HEK293 (cell line): ENCODE data around the gene NGF.
A peak's percentile ranks its signal among the peaks of the same experiment; 100 is the strongest.

Experiments used
- CTCF ChIA-PET: fragments of 350-600 bp; formaldehyde crosslinking; extraction: SDS; loops from one replicate; lab custom pipeline; 2021; ENCODE audit warnings: antibody characterized with exemption; lab: Yijun Ruan, JAX
- POLR2A ChIA-PET: fragments of 300-600 bp; formaldehyde crosslinking; extraction: SDS; loops from one replicate; lab custom pipeline; 2020; ENCODE audit warnings: antibody characterized with exemption, inconsistent platforms; lab: Yijun Ruan, JAX
- H3K27ac ChIP-seq: fragments of 200-500 bp; sonication (Bioruptor generic); 2 replicates; pipeline ENCODE4 v1.5.1; 2014; ENCODE audit warnings: low read depth, low read length, control low read depth, inconsistent platforms; ENCODE audit errors: extremely low read depth
- H3K36me3 ChIP-seq, 2 experiments: fragments of 200-500 bp in 1 of 2; sonication (Bioruptor generic) in 1 of 2; 1 replicate in 1 of 2; 2 replicates in 1 of 2; pipeline ENCODE4 v1.5.1; 2014 to 2017; ENCODE audit warnings: inconsistent platforms in 2 of 2, low read length in 2 of 2; ENCODE audit not compliant: control insufficient read depth in 2 of 2, insufficient read depth in 1 of 2
- H3K4me1 ChIP-seq: fragments of 200-500 bp; sonication (Bioruptor generic); 2 replicates; pipeline ENCODE4 v1.5.1; 2014; ENCODE audit warnings: mild to moderate bottlenecking, low read length, inconsistent platforms; ENCODE audit not compliant: control insufficient read depth, insufficient read depth
- H3K4me3 ChIP-seq: 2 replicates; pipeline ENCODE4 v1.5.1; 2011; ENCODE audit warnings: low read depth, mild to moderate bottlenecking, control low read depth, low read length, moderate library complexity
- H3K9me3 ChIP-seq: fragments of 200-500 bp; sonication (Bioruptor generic); 2 replicates; pipeline ENCODE4 v1.5.1; 2014; ENCODE audit warnings: low read depth, low read length, inconsistent platforms; ENCODE audit not compliant: control insufficient read depth, insufficient read depth
- BCL11B ChIP-seq: fragments of 450-650 bp; formaldehyde crosslinking; IDR thresholded peaks from 2 replicates; pipeline ENCODE4 v1.5.1; 2016; ENCODE audit warnings: low read depth, missing biosample characterization, missing genetic modification characterization
- EGR2 ChIP-seq: fragments of 450-650 bp; formaldehyde crosslinking; IDR thresholded peaks from 2 replicates; pipeline ENCODE4 v1.5.1; 2016; ENCODE audit warnings: low read depth, missing biosample characterization, missing genetic modification characterization
- GLIS1 ChIP-seq: fragments of 450-650 bp; formaldehyde crosslinking; IDR thresholded peaks from 2 replicates; pipeline ENCODE4 v1.5.1; 2016; ENCODE audit warnings: missing biosample characterization, missing genetic modification characterization
- SETDB1 ChIP-seq: IDR thresholded peaks from one replicate; pipeline ENCODE4 v1.6.1; 2017; ENCODE audit warnings: mild to moderate bottlenecking, low read length, moderate library complexity, mixed read lengths; ENCODE audit not compliant: insufficient read length
- TRIM28 ChIP-seq: IDR thresholded peaks from 2 replicates; pipeline ENCODE4 v1.6.1; 2011; ENCODE audit warnings: low read length, control low read depth, borderline replicate concordance
- ZBTB1 ChIP-seq: fragments of 450-650 bp; formaldehyde crosslinking; IDR thresholded peaks from 2 replicates; pipeline ENCODE4 v1.5.1; 2016; ENCODE audit warnings: missing biosample characterization, missing genetic modification characterization
- ZFHX2 ChIP-seq: fragments of 450-650 bp; formaldehyde crosslinking; conservative IDR thresholded peaks from 2 replicates; pipeline ENCODE4 v1.5.1; 2016; ENCODE audit warnings: missing biosample characterization, missing genetic modification characterization
- ZFP3 ChIP-seq: fragments of 450-650 bp; formaldehyde crosslinking; IDR thresholded peaks from 2 replicates; pipeline ENCODE4 v1.5.1; 2016; ENCODE audit warnings: low read depth, missing biosample characterization, missing genetic modification characterization
- ZNF10 ChIP-seq: fragments of 450-650 bp; formaldehyde crosslinking; IDR thresholded peaks from 2 replicates; pipeline ENCODE4 v1.5.1; 2017; ENCODE audit warnings: missing biosample characterization, missing genetic modification characterization
- ZNF121 ChIP-seq: fragments of 450-650 bp; formaldehyde crosslinking; IDR thresholded peaks from 2 replicates; pipeline ENCODE4 v1.5.1; 2016; ENCODE audit warnings: missing biosample characterization, missing genetic modification characterization
- ZNF146 ChIP-seq: fragments of 450-650 bp; formaldehyde crosslinking; IDR thresholded peaks from 2 replicates; pipeline ENCODE4 v1.5.1; 2016; ENCODE audit warnings: missing biosample characterization, missing genetic modification characterization
- ZNF157 ChIP-seq: fragments of 450-650 bp; formaldehyde crosslinking; IDR thresholded peaks from 2 replicates; pipeline ENCODE4 v1.5.1; 2016; ENCODE audit warnings: missing biosample characterization, missing genetic modification characterization
- ZNF202 ChIP-seq: fragments of 450-650 bp; formaldehyde crosslinking; IDR thresholded peaks from 2 replicates; pipeline ENCODE4 v1.5.1; 2016; ENCODE audit warnings: missing biosample characterization, missing genetic modification characterization, borderline replicate concordance
- ZNF214 ChIP-seq: fragments of 450-650 bp; formaldehyde crosslinking; IDR thresholded peaks from 2 replicates; pipeline ENCODE4 v1.5.1; 2017; ENCODE audit warnings: missing biosample characterization, mild to moderate bottlenecking, missing genetic modification characterization, borderline replicate concordance
- ZNF274 ChIP-seq, 2 experiments: fragments of 200-500 bp in 1 of 2; fragments of 450-650 bp in 1 of 2; sonication (Bioruptor generic) in 1 of 2; formaldehyde crosslinking in 1 of 2; IDR thresholded peaks; 2 replicates each; pipeline versions ENCODE4 v1.5.1 to v1.6.1; 2014 to 2016; ENCODE audit warnings: borderline replicate concordance in 1 of 2, inconsistent platforms in 1 of 2, low read length in 1 of 2, missing biosample characterization in 1 of 2, missing genetic modification characterization in 1 of 2
- ZNF324 ChIP-seq: fragments of 450-650 bp; formaldehyde crosslinking; IDR thresholded peaks from 2 replicates; pipeline ENCODE4 v1.5.1; 2016; ENCODE audit warnings: missing biosample characterization, missing genetic modification characterization
- ZNF433 ChIP-seq: fragments of 450-650 bp; formaldehyde crosslinking; IDR thresholded peaks from 2 replicates; pipeline ENCODE4 v1.5.1; 2016; ENCODE audit warnings: missing biosample characterization, missing genetic modification characterization, low read depth
- ZNF449 ChIP-seq: fragments of 450-650 bp; formaldehyde crosslinking; IDR thresholded peaks from 2 replicates; pipeline ENCODE4 v1.5.1; 2017; ENCODE audit warnings: missing biosample characterization, mild to moderate bottlenecking, missing genetic modification characterization, moderate library complexity
- ZNF548 ChIP-seq: fragments of 450-650 bp; formaldehyde crosslinking; IDR thresholded peaks from 2 replicates; pipeline ENCODE4 v1.5.1; 2016; ENCODE audit warnings: missing biosample characterization, missing genetic modification characterization
- ZNF658 ChIP-seq: fragments of 450-650 bp; formaldehyde crosslinking; IDR thresholded peaks from 2 replicates; pipeline ENCODE4; 2016; ENCODE audit warnings: missing biosample characterization, missing genetic modification characterization
- ZNF747 ChIP-seq: fragments of 450-650 bp; formaldehyde crosslinking; IDR thresholded peaks from 2 replicates; pipeline ENCODE4 v1.5.1; 2016; ENCODE audit warnings: missing biosample characterization, missing genetic modification characterization
- TF ChIP-seq, protein P1 (sequence below): fragments of 450-650 bp; formaldehyde crosslinking; IDR thresholded peaks from 2 replicates; pipeline ENCODE4 v1.5.1; 2016; ENCODE audit warnings: missing biosample characterization, missing genetic modification characterization
- TF ChIP-seq, protein P2 (sequence below): fragments of 450-650 bp; formaldehyde crosslinking; IDR thresholded peaks from 2 replicates; pipeline ENCODE4 v1.5.1; 2017; ENCODE audit warnings: missing biosample characterization, missing genetic modification characterization
- TF ChIP-seq, protein P3 (sequence below): fragments of 450-650 bp; formaldehyde crosslinking; IDR thresholded peaks from 2 replicates; pipeline ENCODE4 v1.5.1; 2017; ENCODE audit warnings: missing biosample characterization, missing genetic modification characterization

The NGF gene

DNA sequence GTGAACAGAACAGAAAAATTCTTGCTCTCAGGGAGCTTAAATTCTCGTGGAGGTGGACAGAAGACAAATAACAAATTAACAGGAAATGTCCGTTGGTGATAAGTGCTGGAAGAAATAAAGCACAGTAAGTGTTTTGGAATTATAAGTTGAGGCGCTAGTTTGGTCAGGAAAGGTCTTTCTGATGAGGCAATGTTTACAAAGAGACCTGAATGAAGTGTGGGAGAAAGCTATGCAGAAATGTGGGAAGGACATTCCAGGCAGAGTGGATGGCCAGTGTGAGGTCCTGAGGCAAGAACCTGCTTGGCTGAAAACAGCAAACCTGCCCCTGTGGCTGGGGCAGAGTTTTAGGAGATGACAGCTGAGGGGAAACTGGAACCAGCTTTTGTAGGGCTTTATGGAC lies 23.3 kb downstream of the NGF start:
- H3K36me3 ChIP-seq = no peaks in the 10 kb centered on the region
- no peaks in the 10 kb centered on the region for H3K9me3 ChIP-seq
- ChIA-PET CTCF (interaction anchor here (0.5 to 1.3 kb wide), 6 partner anchors 11 to 153 kb away, joined by 3 to 4 read pairs (median 3); no protein-coding TSS in a partner anchor), POLR2A (interaction anchor here (0.6 to 1.6 kb wide), 2 partner anchors 23 to 1053 kb away, joined by 3 to 4 read pairs; partner anchors contain the start of gene NGF)
- no peak overlapping the region for H3K27ac ChIP-seq
- H3K4me1 ChIP-seq = peaks cover 12% of the 10 kb centered on the region; the same call in 1 of the 2 replicates
- no peak overlapping the region for H3K4me3 ChIP-seq
- TF ChIP-seq, protein P1, sequence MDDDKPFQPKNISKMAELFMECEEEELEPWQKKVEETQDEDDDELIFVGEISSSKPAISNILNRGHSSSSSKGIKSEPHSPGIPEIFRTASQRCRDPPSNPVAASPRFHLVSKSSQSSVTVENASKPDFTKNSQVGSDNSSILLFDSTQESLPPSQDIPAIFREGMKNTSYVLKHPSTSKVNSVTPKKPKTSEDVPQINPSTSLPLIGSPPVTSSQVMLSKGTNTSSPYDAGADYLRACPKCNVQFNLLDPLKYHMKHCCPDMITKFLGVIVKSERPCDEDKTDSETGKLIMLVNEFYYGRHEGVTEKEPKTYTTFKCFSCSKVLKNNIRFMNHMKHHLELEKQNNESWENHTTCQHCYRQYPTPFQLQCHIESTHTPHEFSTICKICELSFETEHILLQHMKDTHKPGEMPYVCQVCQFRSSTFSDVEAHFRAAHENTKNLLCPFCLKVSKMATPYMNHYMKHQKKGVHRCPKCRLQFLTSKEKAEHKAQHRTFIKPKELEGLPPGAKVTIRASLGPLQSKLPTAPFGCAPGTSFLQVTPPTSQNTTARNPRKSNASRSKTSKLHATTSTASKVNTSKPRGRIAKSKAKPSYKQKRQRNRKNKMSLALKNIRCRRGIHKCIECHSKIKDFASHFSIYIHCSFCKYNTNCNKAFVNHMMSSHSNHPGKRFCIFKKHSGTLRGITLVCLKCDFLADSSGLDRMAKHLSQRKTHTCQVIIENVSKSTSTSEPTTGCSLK (tag by site-specific recombination) = no peak
- TF ChIP-seq EGR2 (tag by site-specific recombination) (peak; percentile 64), ZFHX2 (tag by site-specific recombination) (peak; percentile 56), BCL11B (tag by site-specific recombination) (no peak), ZNF449 (tag by site-specific recombination) (no peak)
- TF ChIP-seq, protein P2, sequence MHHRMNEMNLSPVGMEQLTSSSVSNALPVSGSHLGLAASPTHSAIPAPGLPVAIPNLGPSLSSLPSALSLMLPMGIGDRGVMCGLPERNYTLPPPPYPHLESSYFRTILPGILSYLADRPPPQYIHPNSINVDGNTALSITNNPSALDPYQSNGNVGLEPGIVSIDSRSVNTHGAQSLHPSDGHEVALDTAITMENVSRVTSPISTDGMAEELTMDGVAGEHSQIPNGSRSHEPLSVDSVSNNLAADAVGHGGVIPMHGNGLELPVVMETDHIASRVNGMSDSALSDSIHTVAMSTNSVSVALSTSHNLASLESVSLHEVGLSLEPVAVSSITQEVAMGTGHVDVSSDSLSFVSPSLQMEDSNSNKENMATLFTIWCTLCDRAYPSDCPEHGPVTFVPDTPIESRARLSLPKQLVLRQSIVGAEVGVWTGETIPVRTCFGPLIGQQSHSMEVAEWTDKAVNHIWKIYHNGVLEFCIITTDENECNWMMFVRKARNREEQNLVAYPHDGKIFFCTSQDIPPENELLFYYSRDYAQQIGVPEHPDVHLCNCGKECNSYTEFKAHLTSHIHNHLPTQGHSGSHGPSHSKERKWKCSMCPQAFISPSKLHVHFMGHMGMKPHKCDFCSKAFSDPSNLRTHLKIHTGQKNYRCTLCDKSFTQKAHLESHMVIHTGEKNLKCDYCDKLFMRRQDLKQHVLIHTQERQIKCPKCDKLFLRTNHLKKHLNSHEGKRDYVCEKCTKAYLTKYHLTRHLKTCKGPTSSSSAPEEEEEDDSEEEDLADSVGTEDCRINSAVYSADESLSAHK (tag by site-specific recombination) = no peak

GRCh38 chr1:115314092-115314491 lies 24.0 kb downstream of the NGF start:
- CTCF ChIA-PET = interaction anchor here (0.6 to 1.2 kb wide), 3 partner anchors 12 to 828 kb away, joined by 3 to 4 read pairs (median 3); no protein-coding TSS in a partner anchor

DNA sequence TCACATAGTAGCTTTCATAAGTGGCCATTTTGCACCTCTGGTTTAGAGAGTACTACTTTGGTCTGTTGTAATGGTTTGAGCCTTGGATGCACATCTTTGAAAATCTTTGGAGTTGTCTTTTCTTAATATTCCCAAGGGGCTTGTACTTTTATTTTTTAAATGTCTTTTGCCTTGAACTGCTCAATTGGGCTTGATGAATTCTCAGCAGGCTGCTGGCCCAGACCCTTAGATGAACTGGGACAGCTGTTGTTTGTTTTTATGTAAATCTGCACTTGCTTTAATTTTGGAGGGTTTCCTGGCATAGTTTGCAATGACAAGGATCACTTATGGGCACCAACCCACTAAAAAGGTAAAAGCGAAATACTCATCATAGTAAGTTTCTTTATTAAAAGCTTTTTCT lies 24.9 kb downstream of the NGF start:
- ChIA-PET CTCF (interaction anchor here (0.6 to 1.2 kb wide), 3 partner anchors 11 to 38 kb away, joined by 3 to 4 read pairs (median 3); no protein-coding TSS in a partner anchor), POLR2A (interaction anchor here (0.6 kb wide), 1 partner anchor 20 kb away, joined by 6 read pairs; no protein-coding TSS in a partner anchor)
- Histone ChIP-seq H3K4me3 (no peak overlapping the region), H3K9me3 (no peaks in the 10 kb centered on the region), H3K4me1 (peaks cover 12% of the 10 kb centered on the region; the same call in 1 of the 2 replicates), H3K36me3 (no peaks in the 10 kb centered on the region), H3K27ac (no peak overlapping the region)
- TF ChIP-seq SETDB1 (no peak), BCL11B (tag by site-specific recombination) (no peak), ZNF433 (no peak), ZNF658 (tag by site-specific recombination) (no peak), ZNF121 (no peak), ZNF157 (tag by site-specific recombination) (no peak), ZNF548 (tag by site-specific recombination) (no peak), ZFP3 (tag by site-specific recombination) (no peak), ZNF202 (tag by site-specific recombination) (no peak), ZNF146 (tag by site-specific recombination) (no peak), TRIM28 (no peak), ZNF214 (tag by site-specific recombination) (no peak), ZNF324 (tag by site-specific recombination) (no peak), ZNF747 (tag by site-specific recombination) (no peak), ZNF274 (IDR thresholded peaks at IDR 0.05; ENCODE audit: low read length) (no peak), ZNF274 (tag by site-specific recombination; IDR thresholded peaks at IDR 0.05; ENCODE audit: borderline replicate concordance) (no peak), ZNF10 (no peak), ZBTB1 (tag by site-specific recombination) (no peak)
- TF ChIP-seq, protein P3, sequence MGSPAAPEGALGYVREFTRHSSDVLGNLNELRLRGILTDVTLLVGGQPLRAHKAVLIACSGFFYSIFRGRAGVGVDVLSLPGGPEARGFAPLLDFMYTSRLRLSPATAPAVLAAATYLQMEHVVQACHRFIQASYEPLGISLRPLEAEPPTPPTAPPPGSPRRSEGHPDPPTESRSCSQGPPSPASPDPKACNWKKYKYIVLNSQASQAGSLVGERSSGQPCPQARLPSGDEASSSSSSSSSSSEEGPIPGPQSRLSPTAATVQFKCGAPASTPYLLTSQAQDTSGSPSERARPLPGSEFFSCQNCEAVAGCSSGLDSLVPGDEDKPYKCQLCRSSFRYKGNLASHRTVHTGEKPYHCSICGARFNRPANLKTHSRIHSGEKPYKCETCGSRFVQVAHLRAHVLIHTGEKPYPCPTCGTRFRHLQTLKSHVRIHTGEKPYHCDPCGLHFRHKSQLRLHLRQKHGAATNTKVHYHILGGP = no peak

More at GRCh38 chr1:115314092-115314491, 24.0 kb downstream of the NGF start:
- Histone ChIP-seq H3K36me3 (no peaks in the 10 kb centered on the region), H3K4me1 (peaks cover 12% of the 10 kb centered on the region; the same call in 1 of the 2 replicates), H3K9me3 (no peaks in the 10 kb centered on the region), H3K4me3 (no peak overlapping the region), H3K27ac (no peak overlapping the region)
- POLR2A ChIA-PET = interaction anchor here (1.6 kb wide), 1 partner anchor 24 kb away, joined by 4 read pairs; the partner anchor contains the start of gene NGF
- TF ChIP-seq GLIS1 (tag by site-specific recombination) = no peak
